Hippocampal formation (tissue), 2 donors: Measurements from ENCODE around the gene MYO7A.

Source experiments
- DNase-seq, 2 donors: peaks; one replicate each; lab custom pipeline; 2025; lab: John Stamatoyannopoulos, UW

MYO7A gene

GRCh38 chr11:77213589-77214428 is 85.8 kb downstream of the MYO7A start:
- DNase-seq, result no peak

- DNase-seq, result no peak
Observed at GRCh38 chr11:77214557-77214956, 86.5 kb downstream of the MYO7A start.

GRCh38 chr11:77215106-77215505 is 87.1 kb downstream of the MYO7A start:
- DNase-seq, result no peak

- no peak for DNase-seq
Observed at GRCh38 chr11:77217156-77217555, 89.1 kb downstream of the MYO7A start.

- no peak for DNase-seq
Observed at GRCh38 chr11:77223797-77224196, 95.8 kb downstream of the MYO7A start.

GRCh38 chr11:77230878-77231605 is 103.0 kb downstream of the MYO7A start:
- no peak for DNase-seq

GRCh38 chr11:77231800-77232199 is 103.8 kb downstream of the MYO7A start:
- DNase-seq, result no peak

GRCh38 chr11:77232242-77232641 is 104.2 kb downstream of the MYO7A start:
- no peak for DNase-seq

GRCh38 chr11:77233011-77233410 is 105.0 kb downstream of the MYO7A start:
- no peak for DNase-seq

- DNase-seq, result no peak
Observed at GRCh38 chr11:77236901-77237300, 108.9 kb downstream of the MYO7A start.

GRCh38 chr11:77244277-77245027 is 116.4 kb downstream of the MYO7A start:
- peak in 1 of 2 donors; percentile 0 for DNase-seq

GRCh38 chr11:77249427-77249826 is 121.4 kb downstream of the MYO7A start:
- no peak for DNase-seq

- no peak for DNase-seq
Observed at GRCh38 chr11:77250881-77251640, 123.0 kb downstream of the MYO7A start.

- DNase-seq, result no peak
Observed at GRCh38 chr11:77252555-77253270, 124.7 kb downstream of the MYO7A start.

- no peak for DNase-seq
Observed at GRCh38 chr11:77253690-77254089, 125.6 kb downstream of the MYO7A start.

- DNase-seq, result no peak
Observed at GRCh38 chr11:77259641-77260040, 131.6 kb downstream of the MYO7A start.

GRCh38 chr11:77262803-77263202 is 134.8 kb downstream of the MYO7A start:
- DNase-seq, result no peak
